GM18520 (cell line): Measurements from ENCODE around the gene LRCH3.
A peak's percentile ranks its signal among the peaks of the same experiment; 100 is the strongest.

Source experiments
- ATAC-seq: cut with Tn5 transposase; IDR thresholded peaks from one replicate; pipeline ENCODE4 v1.9.1; 2021; ENCODE audit not compliant: unreplicated experiment

LRCH3 gene

GRCh38 chr3:197791113-197791891 lies at the start of gene LRCH3:
Gene LRCH3 (plus strand): TSS chr3:197791254. CDS start chr3:197791279, 25 bp downstream.
- ATAC-seq, result peak; percentile 59

GRCh38 chr3:197742787-197743186 lies 48.3 kb upstream of the LRCH3 start:
- no peak for ATAC-seq

GRCh38 chr3:197746209-197746608 lies 44.8 kb upstream of the LRCH3 start:
- no peak for ATAC-seq

GRCh38 chr3:197746801-197747237 lies 44.2 kb upstream of the LRCH3 start:
- no peak for ATAC-seq

GRCh38 chr3:197748597-197749314 lies 42.3 kb upstream of the LRCH3 start:
- ATAC-seq, result no peak

- peak; percentile 8 for ATAC-seq
Measured at GRCh38 chr3:197749315-197749600, 41.8 kb upstream of the LRCH3 start.

- ATAC-seq, result peak; percentile 64
Measured at GRCh38 chr3:197749601-197750395, 41.3 kb upstream of the LRCH3 start, which contains the start of gene FYTTD1. Gene FYTTD1 (plus strand): TSS chr3:197749883. CDS start chr3:197749972, 89 bp downstream.

GRCh38 chr3:197750396-197750831 lies 40.6 kb upstream of the LRCH3 start:
- ATAC-seq, result no peak

GRCh38 chr3:197750858-197751737 lies 40.0 kb upstream of the LRCH3 start:
- no peak for ATAC-seq

GRCh38 chr3:197752107-197752506 lies 38.9 kb upstream of the LRCH3 start:
- ATAC-seq, result peak; percentile 28

GRCh38 chr3:197753263-197753662 lies 37.8 kb upstream of the LRCH3 start:
- ATAC-seq, result no peak

- ATAC-seq, result no peak
Measured at GRCh38 chr3:197756704-197757103, 34.4 kb upstream of the LRCH3 start.

GRCh38 chr3:197758512-197758911 lies 32.5 kb upstream of the LRCH3 start:
- no peak for ATAC-seq

GRCh38 chr3:197761784-197762183 lies 29.3 kb upstream of the LRCH3 start:
- no peak for ATAC-seq

- no peak for ATAC-seq
Measured at GRCh38 chr3:197775317-197775716, 15.7 kb upstream of the LRCH3 start.

- ATAC-seq, result peak; percentile 44
Measured at GRCh38 chr3:197782230-197782629, 8.8 kb upstream of the LRCH3 start.

- ATAC-seq, result no peak
Measured at GRCh38 chr3:197784019-197784585, 7.0 kb upstream of the LRCH3 start.

GRCh38 chr3:197787412-197787811 lies 3.6 kb upstream of the LRCH3 start:
- no peak for ATAC-seq

GRCh38 chr3:197789309-197789708 lies 1.7 kb upstream of the LRCH3 start:
- ATAC-seq, result no peak

- ATAC-seq, result no peak
Measured at GRCh38 chr3:197790033-197790432, 1.0 kb upstream of the LRCH3 start.
